ENCODE measurements around the gene DISC1. TPM values are rescaled to one million over a fixed set of nuclear protein-coding genes. Genes with fewer than 3 reads are reported as not detected.
A peak's percentile ranks its signal among the peaks of the same experiment; 100 is the strongest.

Gene DISC1
- total and polyA plus RNA-seq, 2 donors (not counting 1 experiment from before 2014, with no cell fraction given): 2.0 to 4.3 TPM

- H3K4me2 ChIP-seq (ENCODE audit: extremely low read depth, insufficient read depth, low read length): no peak overlapping the region
- H3K9ac ChIP-seq (ENCODE audit: insufficient read depth, low read length): no peak overlapping the region
- H3K4me3 ChIP-seq (replicated peaks in 1 of 4; ENCODE audit: control extremely low read depth in 1 of 4, insufficient read depth in 1 of 4, low read depth in 3 of 4, low read length in 4 of 4): no peak overlapping the region
- no peaks in the 10 kb centered on the region for H3K36me3 ChIP-seq (ENCODE audit: control insufficient read depth, insufficient read depth, low read length)
- no peak overlapping the region for H2AFZ ChIP-seq (ENCODE audit: low read length)
- no peaks in the 10 kb centered on the region for H4K20me1 ChIP-seq (ENCODE audit: control insufficient read depth, extremely low read depth, insufficient read depth, low read length)
- no peak for TF ChIP-seq EZH2 (IDR thresholded peaks at IDR 0.05; ENCODE audit: low read length, missing control alignments)
- TF ChIP-seq CTCF (conservative IDR thresholded peaks at IDR 0.05 in 1 of 2, IDR thresholded peaks at IDR 0.05 in 1 of 2; ENCODE audit: low read depth in 1 of 2, low read length in 2 of 2): no peak
- no peaks in the 10 kb centered on the region for H3K4me1 ChIP-seq (ENCODE audit: control insufficient read depth, extremely low read depth, insufficient read depth, low read length)
- peak in 1 of 2 donors; percentile 25 for DNase-seq (ENCODE audit: low read depth in 2 of 2)
- no peak overlapping the region for H3K27ac ChIP-seq (ENCODE audit: insufficient read depth, low read length)
- H3K9me3 ChIP-seq (ENCODE audit: control insufficient read depth, insufficient read depth, low read depth, low read length): no peaks in the 10 kb centered on the region
- H3K79me2 ChIP-seq (ENCODE audit: control insufficient read depth, insufficient read depth, low read length): no peaks in the 10 kb centered on the region
- H3K27me3 ChIP-seq (ENCODE audit: control insufficient read depth, insufficient read depth, low read length): no peaks in the 10 kb centered on the region
Observed at GRCh38 chr1:231924180-231924579, 297.6 kb downstream of the DISC1 start.

DNA sequence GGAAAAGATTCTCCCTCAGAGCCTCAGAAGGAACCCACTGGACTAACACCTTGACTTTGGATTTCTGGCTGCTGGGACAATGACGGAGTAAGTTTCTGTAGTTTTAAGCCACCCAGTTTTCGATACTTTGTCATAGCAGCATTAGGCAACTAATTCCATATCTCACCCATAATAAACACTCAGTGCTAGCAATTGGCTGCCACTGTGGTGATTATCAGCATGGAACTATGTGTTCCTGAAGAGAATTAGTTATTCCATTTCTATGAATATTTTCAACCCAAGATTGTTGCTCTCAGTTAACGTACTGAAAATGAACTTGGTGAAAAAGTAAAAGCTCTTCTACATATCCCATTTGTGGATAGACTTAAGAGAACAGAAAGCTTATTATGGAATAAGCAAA is 299.3 kb downstream of the DISC1 start:
- Histone ChIP-seq H3K4me2 (ENCODE audit: extremely low read depth, insufficient read depth, low read length) (no peak overlapping the region), H3K9ac (ENCODE audit: insufficient read depth, low read length) (no peak overlapping the region), H3K4me1 (ENCODE audit: control insufficient read depth, extremely low read depth, insufficient read depth, low read length) (no peaks in the 10 kb centered on the region), H3K27me3 (ENCODE audit: control insufficient read depth, insufficient read depth, low read length) (no peaks in the 10 kb centered on the region), H3K9me3 (ENCODE audit: control insufficient read depth, insufficient read depth, low read depth, low read length) (no peaks in the 10 kb centered on the region), H4K20me1 (ENCODE audit: control insufficient read depth, extremely low read depth, insufficient read depth, low read length) (no peaks in the 10 kb centered on the region), H3K27ac (ENCODE audit: insufficient read depth, low read length) (no peak overlapping the region), H2AFZ (ENCODE audit: low read length) (no peak overlapping the region), H3K4me3 (replicated peaks in 1 of 4; ENCODE audit: control extremely low read depth in 1 of 4, insufficient read depth in 1 of 4, low read depth in 3 of 4, low read length in 4 of 4) (no peak overlapping the region), H3K36me3 (ENCODE audit: control insufficient read depth, insufficient read depth, low read length) (no peaks in the 10 kb centered on the region), H3K79me2 (ENCODE audit: control insufficient read depth, insufficient read depth, low read length) (no peaks in the 10 kb centered on the region)
- DNase-seq (ENCODE audit: low read depth in 2 of 2): no peak
- no peak for TF ChIP-seq CTCF (conservative IDR thresholded peaks at IDR 0.05 in 1 of 2, IDR thresholded peaks at IDR 0.05 in 1 of 2; ENCODE audit: low read depth in 1 of 2, low read length in 2 of 2)
- no peak for TF ChIP-seq EZH2 (IDR thresholded peaks at IDR 0.05; ENCODE audit: low read length, missing control alignments)

GRCh38 chr1:231926340-231926739 is 299.8 kb downstream of the DISC1 start:
- Histone ChIP-seq H3K27me3 (ENCODE audit: control insufficient read depth, insufficient read depth, low read length) (no peaks in the 10 kb centered on the region), H3K4me2 (ENCODE audit: extremely low read depth, insufficient read depth, low read length) (no peak overlapping the region), H2AFZ (ENCODE audit: low read length) (no peak overlapping the region), H3K9ac (ENCODE audit: insufficient read depth, low read length) (no peak overlapping the region), H3K4me1 (ENCODE audit: control insufficient read depth, extremely low read depth, insufficient read depth, low read length) (no peaks in the 10 kb centered on the region), H3K79me2 (ENCODE audit: control insufficient read depth, insufficient read depth, low read length) (no peaks in the 10 kb centered on the region), H3K4me3 (replicated peaks in 1 of 4; ENCODE audit: control extremely low read depth in 1 of 4, insufficient read depth in 1 of 4, low read depth in 3 of 4, low read length in 4 of 4) (no peak overlapping the region), H4K20me1 (ENCODE audit: control insufficient read depth, extremely low read depth, insufficient read depth, low read length) (no peaks in the 10 kb centered on the region), H3K36me3 (ENCODE audit: control insufficient read depth, insufficient read depth, low read length) (no peaks in the 10 kb centered on the region), H3K27ac (ENCODE audit: insufficient read depth, low read length) (no peak overlapping the region), H3K9me3 (ENCODE audit: control insufficient read depth, insufficient read depth, low read depth, low read length) (no peaks in the 10 kb centered on the region)
- no peak for TF ChIP-seq EZH2 (IDR thresholded peaks at IDR 0.05; ENCODE audit: low read length, missing control alignments)
- no peak for DNase-seq (ENCODE audit: low read depth in 2 of 2)

Data from fibroblast of lung (primary cell).